Neuronal stem cell (in vitro differentiated cells): ENCODE measurements around the gene MANBA.

Experiments used
- DNase-seq: peaks from one replicate; pipeline ENCODE4 v3.0.0-alpha.2; 2013; ENCODE audit warnings: low spot score
- H2AFZ ChIP-seq: one replicate; pipeline ENCODE4 v1.6.1; 2013; ENCODE audit warnings: mild to moderate bottlenecking, low read length, inconsistent platforms
- H2AK5ac ChIP-seq: 2 replicates; pipeline ENCODE4 v1.6.1; 2013; ENCODE audit warnings: low read depth, mild to moderate bottlenecking, inconsistent platforms, low read length, moderate library complexity, mixed read lengths
- H2BK120ac ChIP-seq: 2 replicates; pipeline ENCODE4 v1.6.1; 2013; ENCODE audit warnings: low read depth, mild to moderate bottlenecking, inconsistent platforms, low read length, moderate library complexity, mixed read lengths
- H2BK12ac ChIP-seq: one replicate; pipeline ENCODE4 v1.6.1; 2013; ENCODE audit warnings: low read length, inconsistent platforms
- H2BK15ac ChIP-seq: 2 replicates; pipeline ENCODE4 v1.6.1; 2013; ENCODE audit warnings: mild to moderate bottlenecking, low read length, inconsistent platforms, mixed read lengths
- H2BK5ac ChIP-seq: one replicate; pipeline ENCODE4 v1.6.1; 2013; ENCODE audit warnings: inconsistent platforms, mild to moderate bottlenecking, low read length, moderate library complexity
- H3K14ac ChIP-seq: one replicate; pipeline ENCODE4 v1.6.1; 2013; ENCODE audit warnings: low read length, inconsistent platforms
- H3K18ac ChIP-seq: 2 replicates; pipeline ENCODE4 v1.6.1; 2013; ENCODE audit warnings: low read length, inconsistent platforms
- H3K23ac ChIP-seq: 2 replicates; pipeline ENCODE4 v1.6.1; 2013; ENCODE audit warnings: low read depth, mild to moderate bottlenecking, mixed read lengths, low read length, inconsistent platforms; ENCODE audit not compliant: poor library complexity
- H3K27ac ChIP-seq: replicated peaks from 3 replicates; pipeline ENCODE4 v1.5.1; 2013; ENCODE audit warnings: low read length, inconsistent platforms
- H3K27me3 ChIP-seq, 3 experiments: 2 replicates each; pipeline ENCODE4 v1.6.1; 2013; ENCODE audit warnings: low read length in 3 of 3, mild to moderate bottlenecking in 2 of 3, inconsistent platforms in 1 of 3, low read depth in 1 of 3, mixed read lengths in 1 of 3, moderate library complexity in 1 of 3; ENCODE audit not compliant: control insufficient read depth in 3 of 3, insufficient read depth in 3 of 3
- H3K36me3 ChIP-seq, 2 donors: replicated peaks in 1 of 2; 2 replicates each; pipeline ENCODE4 v1.6.1; 2013; ENCODE audit warnings: low read length in 2 of 2; ENCODE audit not compliant: control insufficient read depth in 2 of 2, insufficient read depth in 2 of 2
- H3K4ac ChIP-seq: 2 replicates; pipeline ENCODE4 v1.6.1; 2013; ENCODE audit warnings: inconsistent platforms, mild to moderate bottlenecking, low read length, moderate library complexity
- H3K4me1 ChIP-seq, 2 donors: 1 replicate in 1 of 2; 2 replicates in 1 of 2; pipeline ENCODE4 v1.6.1; 2013; ENCODE audit warnings: low read length in 2 of 2, low read depth in 1 of 2; ENCODE audit not compliant: control insufficient read depth in 2 of 2, insufficient read depth in 1 of 2
- H3K4me2 ChIP-seq: one replicate; pipeline ENCODE4 v1.6.1; 2013; ENCODE audit warnings: mild to moderate bottlenecking, low read length, inconsistent platforms; ENCODE audit not compliant: insufficient read depth, poor library complexity, severe bottlenecking
- H3K4me3 ChIP-seq, 2 donors: 2 replicates each; pipeline ENCODE4 v1.5.1; 2013; ENCODE audit warnings: low read length in 2 of 2, mild to moderate bottlenecking in 2 of 2, inconsistent platforms in 1 of 2, moderate library complexity in 1 of 2
- H3K79me1 ChIP-seq: one replicate; pipeline ENCODE4 v1.6.1; 2013; ENCODE audit warnings: low read depth, mild to moderate bottlenecking, inconsistent platforms, low read length, moderate library complexity
- H3K9ac ChIP-seq: one replicate; pipeline ENCODE4 v1.6.1; 2013; ENCODE audit warnings: mild to moderate bottlenecking, low read depth, low read length, inconsistent platforms; ENCODE audit not compliant: poor library complexity
- H3K9me3 ChIP-seq, 2 donors: replicated peaks in 1 of 2; 2 replicates each; pipeline versions ENCODE3 to v1.6.1; 2013; ENCODE audit warnings: low read length in 2 of 2, mild to moderate bottlenecking in 2 of 2, inconsistent platforms in 1 of 2, low read depth in 1 of 2, mixed read lengths in 1 of 2, moderate library complexity in 1 of 2; ENCODE audit not compliant: control insufficient read depth in 2 of 2, insufficient read depth in 1 of 2
- H4K8ac ChIP-seq: one replicate; pipeline ENCODE4 v1.6.1; 2013; ENCODE audit warnings: low read depth, mild to moderate bottlenecking, inconsistent platforms, low read length, moderate library complexity
- H4K91ac ChIP-seq: one replicate; pipeline ENCODE4 v1.6.1; 2013; ENCODE audit warnings: low read length, low read depth, mild to moderate bottlenecking, inconsistent platforms; ENCODE audit not compliant: poor library complexity
- WGBS, 2 donors: extraction: QIAGEN DNeasy Blood & Tissue Kit; methylation state at CpG; one replicate each; pipeline ENCODE4 v1.1.7; 2013; ENCODE audit warnings: missing lambda C conversion rate in 2 of 2, mixed read lengths in 1 of 2; ENCODE audit not compliant: insufficient read length in 2 of 2, insufficient replicate concordance in 1 of 2; ENCODE audit errors: extremely low coverage in 2 of 2; 5-methylcytosine and 5-hydroxymethylcytosine counted together

Gene MANBA

DNA sequence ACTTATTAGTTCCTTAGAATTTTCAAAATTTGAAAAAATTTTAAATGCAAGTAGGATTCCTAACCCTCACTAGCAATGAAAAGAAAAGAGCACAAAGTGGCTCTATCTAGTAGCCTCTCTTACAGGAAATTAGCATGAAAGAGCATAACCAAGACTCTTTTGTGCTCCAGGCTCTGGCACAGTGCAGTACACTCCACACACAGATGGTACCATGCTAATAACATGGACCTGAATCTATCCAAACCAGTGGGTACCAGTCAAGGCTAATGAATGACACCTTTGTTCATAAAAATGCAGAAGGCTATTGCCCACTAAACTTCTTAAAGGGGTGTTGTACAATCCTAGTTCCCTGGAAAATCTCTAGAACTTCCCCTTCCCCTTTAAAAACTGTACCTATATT is 119.0 kb downstream of the MANBA start:
- Histone ChIP-seq H3K18ac (no peak overlapping the region), H3K36me3 (peaks cover 3 to 6% of the 10 kb centered on the region in 2 donors), H2BK120ac (no peak overlapping the region), H3K79me1 (no peaks in the 10 kb centered on the region), H3K4me1 (no peaks in the 10 kb centered on the region), H3K23ac (no peak overlapping the region), H3K27ac (no peak overlapping the region), H3K9ac (no peak overlapping the region), H4K8ac (no peak overlapping the region), H2AK5ac (no peak overlapping the region), H2BK5ac (no peak overlapping the region), H3K4ac (no peak overlapping the region), H3K4me2 (no peak overlapping the region), H2BK12ac (no peak overlapping the region), H2AFZ (no peak overlapping the region), H3K4me3 (no peak overlapping the region), H2BK15ac (no peak overlapping the region), H3K14ac (no peak overlapping the region), H3K9me3 (peaks cover 0 to 3% of the 10 kb centered on the region in 2 donors), H4K91ac (no peak overlapping the region), H3K27me3 (no peaks in the 10 kb centered on the region)
- DNase-seq, result no peak

DNA sequence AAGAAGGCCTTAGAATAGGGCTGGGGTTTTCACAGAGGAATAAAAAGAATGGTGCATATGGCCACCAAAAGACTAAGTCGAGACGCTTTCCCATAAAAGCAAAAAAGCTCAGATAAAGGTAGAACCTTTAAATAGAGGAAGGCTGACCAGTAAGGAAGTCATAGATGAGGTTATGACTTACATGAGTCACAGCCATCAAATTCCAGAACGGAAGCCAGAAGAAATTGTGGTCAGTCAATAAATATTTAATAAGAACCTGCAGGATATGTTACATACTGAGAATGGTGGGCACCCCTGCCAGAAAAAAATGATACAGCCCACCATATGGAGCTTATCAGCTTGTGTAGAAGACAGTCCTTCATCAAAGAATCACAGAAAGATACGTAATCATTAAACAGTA is 120.1 kb downstream of the MANBA start:
- Histone ChIP-seq H3K18ac (no peak overlapping the region), H4K91ac (no peak overlapping the region), H3K4me2 (no peak overlapping the region), H3K14ac (no peak overlapping the region), H3K27me3 (no peaks in the 10 kb centered on the region), H3K36me3 (peaks cover 3 to 6% of the 10 kb centered on the region in 2 donors), H3K4ac (no peak overlapping the region), H2BK120ac (no peak overlapping the region), H2AFZ (no peak overlapping the region), H3K9ac (no peak overlapping the region), H4K8ac (no peak overlapping the region), H3K9me3 (no peaks in the 10 kb centered on the region), H3K27ac (no peak overlapping the region), H3K4me3 (no peak overlapping the region), H2AK5ac (no peak overlapping the region), H2BK12ac (no peak overlapping the region), H3K4me1 (no peaks in the 10 kb centered on the region), H3K23ac (no peak overlapping the region), H3K79me1 (no peaks in the 10 kb centered on the region), H2BK15ac (no peak overlapping the region), H2BK5ac (no peak overlapping the region)
- WGBS, 2 donors, result no CpG with 5 or more reads among the region's 4 CpGs
- no peak for DNase-seq

DNA sequence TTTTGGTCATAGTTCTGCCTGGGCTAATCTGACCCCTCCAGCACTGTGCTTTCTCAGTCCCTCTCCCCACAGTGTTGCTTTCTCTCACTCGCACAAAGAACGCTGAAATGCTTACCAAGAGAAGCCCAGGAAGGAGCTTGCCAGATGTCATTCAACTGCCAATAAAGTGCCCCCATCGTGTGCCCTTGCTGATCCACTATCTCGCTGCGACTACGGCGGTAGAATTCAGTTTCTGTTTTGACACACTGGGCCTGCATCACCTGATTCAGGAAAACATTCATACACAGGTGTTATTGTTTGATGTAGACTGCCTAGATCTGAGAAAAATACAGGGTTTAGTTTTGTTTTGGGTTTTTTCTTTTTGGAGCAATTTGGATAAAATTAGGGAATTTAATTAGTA is 121.2 kb downstream of the MANBA start:
- Histone ChIP-seq H3K14ac (no peak overlapping the region), H2BK12ac (no peak overlapping the region), H3K27me3 (no peaks in the 10 kb centered on the region), H4K91ac (no peak overlapping the region), H3K36me3 (peaks cover 5 to 9% of the 10 kb centered on the region in 2 donors), H2BK15ac (no peak overlapping the region), H3K23ac (no peak overlapping the region), H3K9me3 (no peaks in the 10 kb centered on the region), H3K18ac (no peak overlapping the region), H3K4me3 (no peak overlapping the region), H3K4me2 (no peak overlapping the region), H2BK5ac (no peak overlapping the region), H2BK120ac (no peak overlapping the region), H3K27ac (no peak overlapping the region), H3K4me1 (no peaks in the 10 kb centered on the region), H3K79me1 (no peaks in the 10 kb centered on the region), H3K4ac (no peak overlapping the region), H4K8ac (no peak overlapping the region), H2AK5ac (no peak overlapping the region), H3K9ac (no peak overlapping the region), H2AFZ (no peak overlapping the region)
- no CpG with 5 or more reads among the region's 7 CpGs for WGBS, 2 donors
- no peak for DNase-seq

DNA sequence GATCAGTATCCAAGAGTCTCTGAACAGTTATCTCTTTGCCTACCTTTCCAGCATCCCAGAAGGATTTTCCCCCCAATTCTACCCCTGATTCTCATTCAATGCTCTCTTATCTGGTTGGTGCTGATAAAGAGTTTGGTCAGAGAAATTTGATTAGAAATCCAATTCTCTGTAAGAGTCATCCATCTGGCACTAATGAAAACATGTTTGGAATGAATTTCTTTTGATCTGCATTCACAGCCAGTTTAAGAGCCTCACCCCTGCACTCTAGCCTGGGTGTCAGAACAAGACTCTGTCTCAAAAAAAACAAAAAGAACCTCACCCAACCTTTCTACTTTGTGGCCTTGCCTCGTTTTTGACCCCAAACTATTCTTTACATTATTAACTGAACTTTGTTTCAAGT is 122.1 kb downstream of the MANBA start:
- no CpG with 5 or more reads among the region's 1 CpG for WGBS, 2 donors

More for the DNA sequence above, 122.1 kb downstream of the MANBA start:
- no peak overlapping the region for H3K18ac ChIP-seq
- no peaks in the 10 kb centered on the region for H3K79me1 ChIP-seq
- H3K36me3 ChIP-seq, result peaks cover 7 to 13% of the 10 kb centered on the region in 2 donors
- H3K14ac ChIP-seq, result no peak overlapping the region
- no peaks in the 10 kb centered on the region for H3K9me3 ChIP-seq
- H2BK5ac ChIP-seq, result no peak overlapping the region
- no peak overlapping the region for H3K4me3 ChIP-seq
- H2BK120ac ChIP-seq, result no peak overlapping the region
- no peak overlapping the region for H3K27ac ChIP-seq
- H2BK15ac ChIP-seq, result no peak overlapping the region
- H2BK12ac ChIP-seq, result no peak overlapping the region
- no peak overlapping the region for H3K4ac ChIP-seq
- no peak overlapping the region for H4K8ac ChIP-seq
- no peak overlapping the region for H2AFZ ChIP-seq
- no peak overlapping the region for H3K23ac ChIP-seq
- DNase-seq, result no peak
- no peak overlapping the region for H3K4me2 ChIP-seq
- H3K27me3 ChIP-seq, result no peaks in the 10 kb centered on the region
- no peak overlapping the region for H2AK5ac ChIP-seq
- no peaks in the 10 kb centered on the region for H3K4me1 ChIP-seq
- no peak overlapping the region for H4K91ac ChIP-seq
- no peak overlapping the region for H3K9ac ChIP-seq
